Hematopoietic multipotent progenitor cell treated with erythropoietin and hydrocortisone succinate and interleukin-3 and kit ligand, for 17 days (in vitro differentiated cells): ENCODE data around the gene MGAT4A.
"Not testable (repeated sequence)": the region's sequence is repeated elsewhere in the genome, so short reads cannot be mapped to it uniquely, and the experiment has no call there.

Experiments
- DNase-seq: peaks from one replicate; pipeline ENCODE4 v3.0.0-alpha.2; 2015; ENCODE audit warnings: low spot score

The MGAT4A gene

GRCh38 chr2:98730053-98730706 is 752 bp downstream of the MGAT4A start:
- no peak for DNase-seq

- DNase-seq, result no peak
Observed at GRCh38 chr2:98729652-98730051, 1.3 kb downstream of the MGAT4A start.

- DNase-seq, result not testable (repeated sequence)
Observed at GRCh38 chr2:98728088-98728718, 2.7 kb downstream of the MGAT4A start.

- no peak for DNase-seq
Observed at GRCh38 chr2:98727369-98728087, 3.4 kb downstream of the MGAT4A start.

- no peak for DNase-seq
Observed at GRCh38 chr2:98726735-98727368, 4.1 kb downstream of the MGAT4A start.

- no peak for DNase-seq
Observed at GRCh38 chr2:98726205-98726604, 4.7 kb downstream of the MGAT4A start.

- DNase-seq, result no peak
Observed at GRCh38 chr2:98720286-98720685, 10.6 kb downstream of the MGAT4A start.

GRCh38 chr2:98717621-98718020 is 13.3 kb downstream of the MGAT4A start:
- DNase-seq, result no peak

- DNase-seq, result no peak
Observed at GRCh38 chr2:98716786-98717185, 14.1 kb downstream of the MGAT4A start.

GRCh38 chr2:98715812-98716451 is 15.0 kb downstream of the MGAT4A start:
- DNase-seq, result no peak

- no peak for DNase-seq
Observed at GRCh38 chr2:98713332-98714015, 17.5 kb downstream of the MGAT4A start.

- no peak for DNase-seq
Observed at GRCh38 chr2:98712145-98712544, 18.8 kb downstream of the MGAT4A start.

- no peak for DNase-seq
Observed at GRCh38 chr2:98711506-98711905, 19.4 kb downstream of the MGAT4A start.

- no peak for DNase-seq
Observed at GRCh38 chr2:98710734-98711133, 20.2 kb downstream of the MGAT4A start.

- no peak for DNase-seq
Observed at GRCh38 chr2:98709535-98709934, 21.4 kb downstream of the MGAT4A start.

- no peak for DNase-seq
Observed at GRCh38 chr2:98708396-98709186, 22.3 kb downstream of the MGAT4A start.

- no peak for DNase-seq
Observed at GRCh38 chr2:98706591-98706990, 24.3 kb downstream of the MGAT4A start.

GRCh38 chr2:98705333-98705617 is 25.7 kb downstream of the MGAT4A start:
- no peak for DNase-seq

GRCh38 chr2:98704499-98705332 is 26.2 kb downstream of the MGAT4A start:
- no peak for DNase-seq

GRCh38 chr2:98703738-98704137 is 27.2 kb downstream of the MGAT4A start:
- DNase-seq, result no peak
